Fibroblast of lung (primary cell): ENCODE data around the gene GGACT. TPM values are rescaled to one million over a fixed set of nuclear protein-coding genes. Genes with fewer than 3 reads are reported as not detected.
A peak's percentile ranks its signal among the peaks of the same experiment; 100 is the strongest.

ENCODE experiments used
- DNase-seq, 2 donors: peaks; one replicate each; pipeline versions ENCODE4 v3.0.0 to v3.0.0-alpha.2; 2010; ENCODE audit warnings: low read depth in 2 of 2
- H2AFZ ChIP-seq: 2 replicates; pipeline ENCODE4 v1.5.1; 2012; ENCODE audit warnings: low read length, control low read depth, inconsistent platforms
- H3K27ac ChIP-seq: 2 replicates; pipeline ENCODE4 v1.5.1; 2011; ENCODE audit warnings: low read length, control low read depth; ENCODE audit not compliant: insufficient read depth
- H3K27me3 ChIP-seq: 2 replicates; pipeline ENCODE4 v1.5.1; 2011; ENCODE audit warnings: mild to moderate bottlenecking, low read length; ENCODE audit not compliant: control insufficient read depth, insufficient read depth
- H3K36me3 ChIP-seq: 2 replicates; pipeline ENCODE4 v1.5.1; 2011; ENCODE audit warnings: low read length; ENCODE audit not compliant: control insufficient read depth, insufficient read depth
- H3K4me1 ChIP-seq: 2 replicates; pipeline ENCODE4 v1.5.1; 2011; ENCODE audit warnings: low read length; ENCODE audit not compliant: control insufficient read depth, insufficient read depth; ENCODE audit errors: extremely low read depth
- H3K4me2 ChIP-seq: 2 replicates; pipeline ENCODE4 v1.5.1; 2011; ENCODE audit warnings: low read length, control low read depth; ENCODE audit not compliant: insufficient read depth; ENCODE audit errors: extremely low read depth
- H3K4me3 ChIP-seq, 4 experiments: fragments of 200-600 bp in 1 of 4; sonication (generic) in 1 of 4; replicated peaks in 1 of 4; 2 replicates each; pipeline ENCODE4 v1.5.1; 2011 to 2016; ENCODE audit warnings: low read length in 4 of 4, low read depth in 3 of 4, mild to moderate bottlenecking in 3 of 4, control low read depth in 2 of 4, inconsistent platforms in 1 of 4, mixed read lengths in 1 of 4; ENCODE audit not compliant: insufficient read depth in 1 of 4; ENCODE audit errors: control extremely low read depth in 1 of 4
- H3K79me2 ChIP-seq: 2 replicates; pipeline ENCODE4 v1.5.1; 2012; ENCODE audit warnings: mild to moderate bottlenecking, low read length, inconsistent platforms; ENCODE audit not compliant: control insufficient read depth, insufficient read depth
- H3K9ac ChIP-seq: 2 replicates; pipeline ENCODE4 v1.5.1; 2011; ENCODE audit warnings: mild to moderate bottlenecking, low read length, control low read depth; ENCODE audit not compliant: insufficient read depth
- H3K9me3 ChIP-seq: 2 replicates; pipeline ENCODE4 v1.5.1; 2012; ENCODE audit warnings: low read depth, low read length; ENCODE audit not compliant: control insufficient read depth, insufficient read depth
- H4K20me1 ChIP-seq: 2 replicates; pipeline ENCODE4 v1.5.1; 2011; ENCODE audit warnings: low read length; ENCODE audit not compliant: control insufficient read depth, insufficient read depth; ENCODE audit errors: extremely low read depth
- EZH2 ChIP-seq: IDR thresholded peaks from 2 replicates; pipeline ENCODE4 v1.5.1; 2012; ENCODE audit warnings: low read length, control low read depth, mild to moderate bottlenecking; ENCODE audit errors: missing control alignments
- polyA plus RNA-seq, 2 donors: library from polyadenylated mRNA; depleted of rRNA in 1 of 2; stranded (reverse) in 1 of 2; unstranded in 1 of 2; fragments of >200 nt; gene quantifications; 2 replicates each; pipeline ENCODE4 v1.2.1, GENCODE V29; 2011 to 2012; ENCODE audit warnings: missing spikeins in 1 of 2
- total RNA-seq: library from RNA; depleted of rRNA; stranded (reverse); fragments of >200 nt; gene quantifications from 2 replicates; pipeline ENCODE4 v1.2.1, GENCODE V29; 2014
- TF ChIP-seq, protein P1 (sequence below), 2 donors: IDR thresholded peaks in 1 of 2; conservative IDR thresholded peaks in 1 of 2; 1 replicate in 1 of 2; 2 replicates in 1 of 2; pipeline ENCODE4 v1.5.1; 2011 to 2012; ENCODE audit warnings: low read length in 2 of 2, control low read depth in 1 of 2, inconsistent platforms in 1 of 2, low read depth in 1 of 2, mild to moderate bottlenecking in 1 of 2

The GGACT gene
- total and polyA plus RNA-seq, 2 donors (not counting 1 experiment from before 2014, with no cell fraction given) = 2.6 to 6.6 TPM

DNA sequence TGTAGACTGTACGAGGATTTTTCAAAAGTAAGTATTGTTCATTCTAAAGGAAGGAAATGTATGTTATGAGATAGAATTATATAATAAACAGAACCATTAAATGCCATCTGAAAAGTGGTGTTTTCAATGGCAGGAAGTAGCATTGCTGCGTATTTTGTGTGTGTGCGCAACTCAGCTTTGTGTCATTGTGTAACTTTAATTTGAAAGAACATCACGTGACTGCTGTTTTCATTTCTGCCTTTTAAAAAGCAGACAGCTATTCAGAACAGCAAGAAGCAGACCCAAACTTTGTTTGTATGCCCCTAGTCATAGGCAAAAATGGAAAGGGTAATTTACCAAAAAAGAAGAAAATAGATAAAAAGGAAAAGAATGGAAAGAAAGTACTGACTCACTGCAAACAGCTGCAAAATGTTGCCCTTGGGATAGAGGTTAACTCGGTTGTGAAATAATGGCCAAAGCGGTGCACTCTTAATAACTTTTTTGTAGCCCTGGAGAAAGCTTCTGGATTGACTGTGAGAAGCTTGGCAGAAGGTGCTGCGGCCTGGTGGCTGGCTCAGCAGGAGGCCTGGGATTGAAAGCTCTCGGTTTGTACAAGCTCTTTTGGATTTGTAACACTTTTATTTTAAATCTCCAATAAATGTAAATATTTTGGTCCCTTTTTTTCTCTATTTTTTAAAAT, 97.3 kb downstream of the GGACT start:
- TF ChIP-seq, protein P1, sequence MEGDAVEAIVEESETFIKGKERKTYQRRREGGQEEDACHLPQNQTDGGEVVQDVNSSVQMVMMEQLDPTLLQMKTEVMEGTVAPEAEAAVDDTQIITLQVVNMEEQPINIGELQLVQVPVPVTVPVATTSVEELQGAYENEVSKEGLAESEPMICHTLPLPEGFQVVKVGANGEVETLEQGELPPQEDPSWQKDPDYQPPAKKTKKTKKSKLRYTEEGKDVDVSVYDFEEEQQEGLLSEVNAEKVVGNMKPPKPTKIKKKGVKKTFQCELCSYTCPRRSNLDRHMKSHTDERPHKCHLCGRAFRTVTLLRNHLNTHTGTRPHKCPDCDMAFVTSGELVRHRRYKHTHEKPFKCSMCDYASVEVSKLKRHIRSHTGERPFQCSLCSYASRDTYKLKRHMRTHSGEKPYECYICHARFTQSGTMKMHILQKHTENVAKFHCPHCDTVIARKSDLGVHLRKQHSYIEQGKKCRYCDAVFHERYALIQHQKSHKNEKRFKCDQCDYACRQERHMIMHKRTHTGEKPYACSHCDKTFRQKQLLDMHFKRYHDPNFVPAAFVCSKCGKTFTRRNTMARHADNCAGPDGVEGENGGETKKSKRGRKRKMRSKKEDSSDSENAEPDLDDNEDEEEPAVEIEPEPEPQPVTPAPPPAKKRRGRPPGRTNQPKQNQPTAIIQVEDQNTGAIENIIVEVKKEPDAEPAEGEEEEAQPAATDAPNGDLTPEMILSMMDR (conservative IDR thresholded peaks at IDR 0.05 in 1 of 2, IDR thresholded peaks at IDR 0.05 in 1 of 2; ENCODE audit: low read depth in 1 of 2, low read length in 2 of 2) = peak; percentile 16 to 44
- TF ChIP-seq EZH2 = no peak
- H3K4me1 ChIP-seq = no peaks in the 10 kb centered on the region
- no peaks in the 10 kb centered on the region for H3K79me2 ChIP-seq
- peak; percentile 77 to 89 for DNase-seq
- H3K4me2 ChIP-seq = no peak overlapping the region
- no peaks in the 10 kb centered on the region for H3K36me3 ChIP-seq
- H3K27ac ChIP-seq = no peak overlapping the region
- no peak overlapping the region for H3K9ac ChIP-seq
- no peak overlapping the region for H2AFZ ChIP-seq
- no peaks in the 10 kb centered on the region for H4K20me1 ChIP-seq
- H3K27me3 ChIP-seq = no peaks in the 10 kb centered on the region
- no peak overlapping the region for H3K4me3 ChIP-seq
- no peaks in the 10 kb centered on the region for H3K9me3 ChIP-seq

DNA sequence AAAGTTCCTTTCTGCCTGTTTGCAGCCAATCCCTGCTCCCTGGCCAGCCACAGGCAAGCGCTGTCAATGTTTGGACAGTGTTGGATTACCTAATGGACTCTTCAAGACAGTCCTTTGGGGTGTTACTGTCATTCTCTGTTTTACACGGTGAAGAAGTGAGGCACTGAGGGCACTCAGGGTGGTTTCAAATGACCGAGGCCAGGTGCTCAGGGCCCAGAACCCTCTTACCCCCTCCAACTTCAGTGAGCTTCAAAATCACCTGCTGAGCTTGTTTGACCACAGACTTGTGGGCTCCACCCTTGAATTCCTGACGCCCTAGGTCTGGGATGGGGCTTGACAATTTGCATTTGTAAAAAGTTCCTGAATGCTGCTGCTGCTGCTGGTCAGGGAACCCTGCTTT, 97.9 kb downstream of the GGACT start:
- H3K79me2 ChIP-seq = no peaks in the 10 kb centered on the region
- no peak overlapping the region for H3K9ac ChIP-seq
- no peak overlapping the region for H3K4me2 ChIP-seq
- H3K9me3 ChIP-seq = no peaks in the 10 kb centered on the region
- H4K20me1 ChIP-seq = no peaks in the 10 kb centered on the region
- no peak overlapping the region for H3K4me3 ChIP-seq
- no peaks in the 10 kb centered on the region for H3K4me1 ChIP-seq
- peak in 1 of 2 donors; percentile 34 for DNase-seq
- TF ChIP-seq, protein P1 (conservative IDR thresholded peaks at IDR 0.05 in 1 of 2, IDR thresholded peaks at IDR 0.05 in 1 of 2; ENCODE audit: low read depth in 1 of 2, low read length in 2 of 2) = no peak
- TF ChIP-seq EZH2 = no peak
- H3K27ac ChIP-seq = no peak overlapping the region
- no peaks in the 10 kb centered on the region for H3K27me3 ChIP-seq
- no peaks in the 10 kb centered on the region for H3K36me3 ChIP-seq
- no peak overlapping the region for H2AFZ ChIP-seq

DNA sequence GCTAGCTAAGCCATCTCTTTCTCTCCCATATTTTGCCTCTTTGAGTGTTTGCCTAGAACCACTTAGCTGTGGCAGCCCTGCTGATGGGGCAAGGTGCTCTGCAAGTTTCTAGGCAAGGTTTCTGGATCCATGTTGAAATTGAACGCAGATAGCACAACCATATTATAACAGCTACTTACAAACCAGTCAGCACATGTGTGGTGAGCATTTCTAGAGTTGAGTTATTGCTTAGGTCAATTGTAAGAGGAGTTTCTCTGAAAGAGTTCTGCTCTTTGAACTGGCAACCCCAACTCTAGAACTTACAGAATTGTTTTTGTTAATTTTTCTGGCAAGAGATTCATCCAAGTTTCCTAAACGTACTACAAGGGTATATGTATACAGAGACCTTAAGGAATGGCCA, 103.3 kb downstream of the GGACT start:
- no peak overlapping the region for H2AFZ ChIP-seq
- no peaks in the 10 kb centered on the region for H3K27me3 ChIP-seq
- H3K79me2 ChIP-seq = no peaks in the 10 kb centered on the region
- no peaks in the 10 kb centered on the region for H3K9me3 ChIP-seq
- no peaks in the 10 kb centered on the region for H3K4me1 ChIP-seq
- no peaks in the 10 kb centered on the region for H4K20me1 ChIP-seq
- H3K4me3 ChIP-seq = no peak overlapping the region
- H3K9ac ChIP-seq = no peak overlapping the region
- TF ChIP-seq, protein P1 (conservative IDR thresholded peaks at IDR 0.05 in 1 of 2, IDR thresholded peaks at IDR 0.05 in 1 of 2; ENCODE audit: low read depth in 1 of 2, low read length in 2 of 2) = no peak
- no peak for TF ChIP-seq EZH2
- H3K36me3 ChIP-seq = no peaks in the 10 kb centered on the region
- H3K4me2 ChIP-seq = no peak overlapping the region
- no peak overlapping the region for H3K27ac ChIP-seq
- DNase-seq = no peak
